T-helper 2 cell treated with Interferon-gamma antibody and Interleukin-4, amounts not matched to agents 100 ng/mL and 5 ng/mL, for 36 hours (primary cell): ENCODE results near the gene CCDC61. TPM values are rescaled to one million over a fixed set of nuclear protein-coding genes. Genes with fewer than 3 reads are reported as not detected.

Experiments used
- intact Hi-C: fragments of 100-400 bp; cut with micrococcal nuclease; formaldehyde crosslinking; loops from one replicate; pipeline ENCODE4 v1.15.1; 2023
- total RNA-seq: library from RNA; stranded (reverse); gene quantifications from 2 replicates; pipeline ENCODE4 v1.2.3, GENCODE V29; 2022

Gene CCDC61
- total RNA-seq, 1 donor from 2014 or later, result 22.8 TPM

DNA sequence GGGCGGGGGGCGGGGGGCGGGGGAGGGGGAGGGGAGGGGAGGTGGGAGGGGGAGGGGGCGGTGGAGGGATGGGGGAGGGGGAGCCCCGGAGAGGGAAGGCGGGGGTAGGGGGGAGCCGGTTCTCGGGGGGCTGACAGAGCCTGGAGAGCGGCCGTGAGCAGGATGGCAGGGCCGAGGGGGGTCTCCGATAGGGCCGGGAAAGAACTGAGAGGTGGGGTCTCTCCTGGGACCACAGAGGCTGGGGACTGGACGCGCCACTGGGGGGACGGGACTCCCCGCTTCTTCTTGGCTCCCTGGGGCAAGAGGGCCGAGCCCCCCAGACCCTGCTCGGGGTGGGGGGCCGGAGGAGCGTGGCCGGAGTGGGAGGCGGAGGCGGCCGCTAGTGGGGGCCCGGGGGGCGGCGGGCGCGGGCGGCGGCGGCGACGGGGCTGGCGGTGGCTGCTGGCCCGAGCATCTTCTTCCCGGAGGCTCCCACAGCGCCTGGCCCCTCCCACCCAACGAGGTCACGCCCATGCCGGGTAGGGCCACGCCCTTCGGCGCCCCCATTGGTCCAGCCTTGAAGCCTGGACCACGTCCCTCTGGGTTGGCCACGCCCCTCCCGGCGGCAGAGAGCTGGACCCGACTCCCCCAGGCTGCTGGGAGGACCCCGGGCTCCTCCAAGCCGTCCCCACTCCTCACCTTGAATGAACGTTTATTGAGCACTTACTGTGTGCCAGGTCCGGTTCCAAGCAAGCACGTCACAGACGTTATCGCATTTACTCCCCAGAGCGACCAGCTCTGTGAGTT, 21.5 kb upstream of the CCDC61 start, which contains the start of gene NOVA2:
NOVA2 (minus strand) TSS at position 313 of the 786 bp plus-strand sequence. CDS start 514 bp downstream, outside the sequence.
- intact Hi-C loops, result no loop called here

- intact Hi-C loops, result no loop called here
Observed at GRCh38 chr19:45975306-45976070, 19.8 kb upstream of the CCDC61 start.

DNA sequence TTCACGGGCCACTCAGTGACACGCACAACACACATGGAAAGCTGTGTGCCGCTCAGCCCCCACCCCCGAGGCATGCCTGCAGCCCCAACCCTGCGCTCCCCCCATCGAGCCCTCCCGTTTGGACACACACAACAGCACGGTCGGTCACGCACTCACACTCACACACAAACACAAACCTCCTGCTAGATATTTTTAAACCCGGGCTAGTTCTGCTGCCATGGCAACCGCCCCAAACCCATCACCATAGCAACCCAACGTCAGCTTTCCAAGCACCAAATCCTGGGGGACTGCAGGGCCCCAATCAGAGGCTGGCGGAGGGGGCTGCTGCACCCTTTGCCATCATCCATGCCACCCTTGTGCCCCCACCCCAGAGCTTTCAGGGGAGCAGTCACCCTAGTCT, 19.1 kb upstream of the CCDC61 start:
- intact Hi-C loops, result no loop called here

- intact Hi-C loops, result no loop called here
Observed at GRCh38 chr19:45978156-45978555, 17.1 kb upstream of the CCDC61 start.

DNA sequence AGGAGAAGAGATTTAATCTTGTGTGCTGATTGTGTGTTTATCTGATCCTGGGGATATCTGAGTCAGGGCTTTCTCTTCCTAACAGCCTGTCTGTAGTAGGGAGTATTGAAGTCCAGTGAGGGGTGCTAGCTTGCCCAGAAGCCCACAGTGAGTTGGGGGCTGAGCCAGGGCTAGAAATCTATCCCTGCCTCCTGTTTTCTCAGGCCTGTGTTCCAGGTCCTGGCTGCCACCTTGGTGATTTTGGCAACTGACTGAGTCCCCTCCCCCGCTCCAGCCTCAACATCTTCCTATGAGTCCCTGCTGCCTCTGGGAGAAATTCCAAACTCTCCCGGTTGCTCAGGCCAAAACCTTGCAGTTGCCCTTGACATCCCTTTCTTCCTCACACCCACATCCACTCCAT, 13.9 kb upstream of the CCDC61 start:
- intact Hi-C loops, result no loop called here

DNA sequence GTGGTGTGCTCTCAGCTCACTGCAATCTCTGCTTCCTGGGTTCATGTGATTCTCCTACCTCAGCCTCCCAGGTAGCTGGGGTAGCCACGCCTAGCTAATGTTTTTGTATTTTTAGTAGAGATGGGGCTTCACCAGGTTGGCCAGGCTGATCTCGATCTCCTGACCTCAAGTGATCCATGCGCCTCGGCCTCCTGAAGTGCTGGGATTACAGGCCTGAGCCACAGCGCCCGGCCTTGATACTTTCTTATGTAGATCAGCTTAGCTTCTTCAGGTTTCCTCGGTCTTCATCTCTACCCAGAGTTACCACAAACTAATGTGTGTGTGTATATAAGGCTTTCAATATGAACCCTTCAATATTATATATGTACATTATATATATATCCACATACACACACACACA, 9.9 kb upstream of the CCDC61 start:
- intact Hi-C loops, result no loop called here

DNA sequence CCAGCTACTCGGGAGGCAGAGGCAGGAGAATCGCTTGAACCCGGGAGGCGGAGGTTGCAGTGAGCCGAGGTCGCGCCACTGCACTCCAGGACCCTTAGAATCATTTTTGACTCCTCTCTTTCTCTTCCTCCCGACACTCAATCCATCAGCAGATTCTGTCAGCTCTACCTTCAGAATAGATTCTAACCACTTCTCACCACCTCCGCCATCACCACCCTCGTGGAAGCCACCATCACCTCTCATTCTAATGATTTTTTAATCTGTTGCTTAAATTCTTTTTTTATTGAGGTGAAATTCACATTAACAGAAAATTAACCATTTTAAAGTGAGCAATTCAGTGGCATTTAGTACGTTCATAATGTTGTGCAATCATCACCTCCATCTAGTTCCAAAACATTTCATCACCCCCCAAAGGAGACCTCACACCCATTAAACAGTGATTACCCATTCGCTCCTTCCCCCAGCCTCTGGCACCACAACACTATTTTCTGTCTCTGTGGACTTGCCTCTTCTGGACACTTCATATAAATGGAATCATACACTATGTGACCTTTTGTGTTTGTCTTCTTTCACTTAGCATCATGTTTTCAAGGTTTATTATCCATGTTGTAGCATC, 5.0 kb upstream of the CCDC61 start:
- intact Hi-C loops, result no loop called here

GRCh38 chr19:45994456-45994997, 740 bp upstream of the CCDC61 start:
- intact Hi-C loops, result loop anchor here (2.0 kb wide), 1 partner anchor 132 kb away; the partner anchor contains the start of gene SYMPK

DNA sequence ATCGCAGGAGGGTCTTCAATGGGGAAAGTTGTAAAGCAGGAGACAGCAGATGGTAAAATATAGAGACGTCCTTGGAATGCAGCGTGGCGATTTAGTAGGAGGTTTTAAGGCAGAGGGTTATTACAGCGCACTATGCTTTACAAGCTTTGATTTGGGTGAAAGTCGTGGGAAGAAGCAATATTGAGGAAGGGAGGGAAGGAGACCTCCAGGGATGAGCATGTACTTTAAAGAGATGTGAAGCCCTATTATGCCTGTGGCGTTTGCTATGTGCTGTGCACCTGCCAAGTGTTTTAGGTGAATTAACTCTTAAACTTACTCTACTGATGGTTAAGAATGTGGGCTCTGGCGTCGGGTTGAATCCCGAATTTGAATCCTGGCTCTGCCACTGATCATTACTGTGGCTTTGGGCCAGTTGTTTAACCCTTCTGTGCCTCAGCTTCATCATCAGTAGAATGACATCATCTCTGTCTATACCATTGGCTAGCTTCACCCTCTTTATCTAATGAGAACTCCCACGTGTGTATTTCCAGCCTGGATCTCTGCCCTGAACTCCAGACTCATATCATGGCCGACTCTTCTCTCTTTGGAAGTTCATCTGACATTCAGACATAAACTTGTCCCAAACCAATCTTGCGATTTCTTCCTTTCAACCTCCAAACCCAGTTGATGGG, 583 bp downstream of the CCDC61 start:
- intact Hi-C loops, result loop anchor here (1.0 to 5.0 kb wide), 5 partner anchors 20 to 133 kb away; partner anchors contain the start of genes IRF2BP1 and SYMPK

DNA sequence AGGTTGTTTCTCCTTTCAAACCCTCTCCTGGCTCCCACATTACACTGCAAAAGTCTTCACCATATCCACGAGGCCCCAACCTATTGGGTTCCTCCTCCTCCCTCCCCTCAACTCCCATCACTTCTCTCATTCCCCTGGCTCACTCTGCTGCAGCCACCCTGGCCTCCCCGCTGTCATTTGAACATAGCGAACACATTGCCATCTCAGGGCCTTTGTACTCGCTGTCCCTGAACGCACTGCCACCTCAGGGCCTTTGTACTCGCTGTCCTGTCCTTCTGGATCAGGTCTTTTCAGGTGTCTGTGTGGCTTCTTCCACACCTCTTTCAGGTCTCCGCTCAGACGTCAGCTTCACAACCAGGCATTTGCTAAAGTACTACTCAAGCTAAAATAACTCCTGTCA, 1.7 kb downstream of the CCDC61 start:
- intact Hi-C loops, result loop anchor here (5.0 kb wide), 1 partner anchor 70 kb away; no protein-coding TSS in a partner anchor

- intact Hi-C loops, result loop anchor here (5.0 kb wide), 1 partner anchor 72 kb away; no protein-coding TSS in a partner anchor
Observed at GRCh38 chr19:45998834-45999233, 3.6 kb downstream of the CCDC61 start.

- intact Hi-C loops, result loop anchor here (5.0 kb wide), 1 partner anchor 72 kb away; no protein-coding TSS in a partner anchor
Observed at GRCh38 chr19:45999653-46000121, 4.4 kb downstream of the CCDC61 start.

DNA sequence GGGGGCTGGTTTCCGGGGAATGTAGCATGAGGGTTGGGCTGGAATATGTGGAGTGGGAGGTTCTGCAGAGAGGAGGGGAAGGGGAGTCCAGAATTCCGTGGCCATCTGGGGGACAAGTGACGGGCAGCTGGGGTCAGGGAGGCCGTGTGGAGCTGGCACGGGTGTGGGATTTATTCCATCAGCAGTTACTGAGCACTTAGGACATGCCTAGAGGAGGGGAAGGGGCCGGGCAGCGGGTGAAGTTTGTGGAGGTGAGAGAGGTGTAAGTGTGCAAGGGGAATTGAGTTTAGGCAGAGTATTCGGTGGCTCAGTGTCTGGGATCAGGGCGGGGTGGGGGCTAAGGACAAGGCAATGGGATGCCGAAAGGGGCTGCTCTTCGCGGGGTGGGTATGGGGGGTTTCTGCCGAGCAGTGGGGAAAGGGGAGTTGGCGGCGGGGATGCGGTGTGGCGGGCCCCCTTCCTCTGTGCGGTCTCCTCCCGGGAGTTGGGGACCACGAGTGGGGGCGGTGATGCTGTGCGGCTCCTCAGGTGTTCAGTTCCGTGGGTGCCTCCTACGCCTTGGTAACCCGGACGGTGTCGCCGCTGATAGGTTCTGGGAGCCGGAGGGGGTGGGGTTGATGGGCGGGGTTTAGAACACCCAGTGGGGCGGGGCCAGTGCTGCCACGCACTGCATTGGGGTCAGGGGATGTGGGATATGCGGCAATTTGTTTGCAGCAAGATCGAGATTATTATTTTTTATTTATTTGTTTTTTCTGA, 5.4 kb downstream of the CCDC61 start:
- intact Hi-C loops, result no loop called here

GRCh38 chr19:46002678-46003275, 7.5 kb downstream of the CCDC61 start:
- intact Hi-C loops, result no loop called here

DNA sequence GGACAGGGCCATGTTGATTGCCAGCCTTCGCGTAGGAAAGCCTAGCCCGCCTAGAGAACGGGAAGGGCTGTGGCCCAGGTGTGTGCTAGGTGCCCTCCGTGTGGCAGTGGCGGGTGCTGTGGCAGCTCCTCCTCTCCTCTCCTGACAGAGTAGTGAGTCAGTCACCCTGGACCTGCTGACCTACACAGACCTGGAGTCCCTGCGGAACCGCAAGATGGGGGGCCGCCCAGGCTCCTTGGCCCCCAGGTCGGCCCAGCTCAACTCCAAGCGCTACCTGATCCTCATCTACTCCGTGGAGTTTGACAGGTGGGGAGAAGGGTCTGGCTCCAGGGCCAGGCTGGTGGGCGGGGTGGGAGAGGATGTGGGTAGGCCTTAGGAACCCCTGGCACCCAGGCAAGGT, 11.1 kb downstream of the CCDC61 start:
- intact Hi-C loops, result no loop called here

GRCh38 chr19:46009530-46010510, 14.6 kb downstream of the CCDC61 start:
- intact Hi-C loops, result no loop called here

- intact Hi-C loops, result no loop called here
Observed at GRCh38 chr19:46014534-46014933, 19.3 kb downstream of the CCDC61 start.
